HG03064 (cell line): Measurements from ENCODE around the gene RNPEPL1.
"Not testable (repeated sequence)": the region's sequence is repeated elsewhere in the genome, so short reads cannot be mapped to it uniquely, and the experiment has no call there.

Source experiments
- ATAC-seq: cut with Tn5 transposase; IDR thresholded peaks from one replicate; pipeline ENCODE4 v1.9.1; 2021; ENCODE audit warnings: low read depth; ENCODE audit not compliant: unreplicated experiment

The RNPEPL1 gene, protein sequence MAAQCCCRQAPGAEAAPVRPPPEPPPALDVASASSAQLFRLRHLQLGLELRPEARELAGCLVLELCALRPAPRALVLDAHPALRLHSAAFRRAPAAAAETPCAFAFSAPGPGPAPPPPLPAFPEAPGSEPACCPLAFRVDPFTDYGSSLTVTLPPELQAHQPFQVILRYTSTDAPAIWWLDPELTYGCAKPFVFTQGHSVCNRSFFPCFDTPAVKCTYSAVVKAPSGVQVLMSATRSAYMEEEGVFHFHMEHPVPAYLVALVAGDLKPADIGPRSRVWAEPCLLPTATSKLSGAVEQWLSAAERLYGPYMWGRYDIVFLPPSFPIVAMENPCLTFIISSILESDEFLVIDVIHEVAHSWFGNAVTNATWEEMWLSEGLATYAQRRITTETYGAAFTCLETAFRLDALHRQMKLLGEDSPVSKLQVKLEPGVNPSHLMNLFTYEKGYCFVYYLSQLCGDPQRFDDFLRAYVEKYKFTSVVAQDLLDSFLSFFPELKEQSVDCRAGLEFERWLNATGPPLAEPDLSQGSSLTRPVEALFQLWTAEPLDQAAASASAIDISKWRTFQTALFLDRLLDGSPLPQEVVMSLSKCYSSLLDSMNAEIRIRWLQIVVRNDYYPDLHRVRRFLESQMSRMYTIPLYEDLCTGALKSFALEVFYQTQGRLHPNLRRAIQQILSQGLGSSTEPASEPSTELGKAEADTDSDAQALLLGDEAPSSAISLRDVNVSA

DNA sequence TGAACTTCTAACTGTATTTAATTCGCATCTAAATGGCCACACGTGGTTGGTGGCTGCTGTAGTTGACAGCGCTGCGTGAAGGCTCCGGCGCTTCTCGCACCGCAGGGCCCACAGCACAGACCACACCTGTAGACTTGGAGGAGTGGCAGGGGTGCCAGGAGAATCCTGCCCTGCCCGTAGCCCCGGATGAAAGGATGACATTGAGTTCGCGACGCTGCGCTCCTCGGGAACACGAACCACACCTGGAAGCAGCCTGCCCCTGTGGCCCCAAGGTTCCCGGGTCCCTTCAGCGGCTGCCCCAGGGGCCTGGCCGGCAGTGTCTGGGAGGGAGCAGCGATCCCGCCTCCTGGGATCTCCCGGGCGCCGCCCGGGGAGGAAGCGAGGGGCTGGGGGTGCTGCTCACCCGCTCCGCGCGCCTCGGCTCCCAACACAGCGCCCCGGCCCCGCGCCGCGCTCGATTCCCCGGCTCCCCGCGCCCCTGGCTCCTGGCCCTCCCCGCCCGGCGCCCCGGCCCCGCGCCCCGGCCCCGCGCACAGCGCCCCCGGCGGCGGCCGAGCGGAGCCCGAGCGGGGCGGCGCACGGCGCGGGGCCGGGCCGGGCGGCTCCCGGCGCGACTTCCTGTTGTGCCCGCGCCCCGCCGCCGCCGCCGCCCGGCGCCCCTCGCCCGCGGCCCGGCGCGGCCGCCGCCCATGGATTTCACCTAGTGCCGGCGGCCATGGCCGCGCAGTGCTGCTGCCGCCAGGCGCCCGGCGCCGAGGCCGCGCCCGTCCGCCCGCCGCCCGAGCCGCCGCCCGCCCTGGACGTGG, at the start of gene RNPEPL1:
TSS of gene RNPEPL1 (plus strand) at position 613 of the 806 bp plus-strand sequence. CDS start at position 716, 103 bp downstream.
- peak; percentile 27 for ATAC-seq

DNA sequence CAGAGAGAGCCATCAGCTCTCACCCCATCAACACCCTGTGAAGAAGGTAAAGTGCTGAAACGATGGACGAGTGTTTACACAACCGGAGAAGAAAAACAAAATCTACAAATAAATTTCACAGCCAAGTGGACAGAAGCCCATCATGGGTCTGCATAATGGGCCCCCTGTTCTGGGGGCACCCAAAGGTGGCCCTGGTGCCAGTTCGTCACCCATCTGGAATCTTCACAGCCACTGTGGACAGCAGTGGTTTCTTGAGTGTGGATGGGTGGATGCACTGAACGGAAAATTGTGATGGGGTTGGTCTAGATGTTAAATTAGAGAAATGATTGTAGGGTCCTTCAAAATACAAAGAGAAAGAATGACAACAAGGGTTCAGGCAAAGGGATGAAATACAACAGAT, 49.3 kb upstream of the RNPEPL1 start:
- no peak for ATAC-seq

DNA sequence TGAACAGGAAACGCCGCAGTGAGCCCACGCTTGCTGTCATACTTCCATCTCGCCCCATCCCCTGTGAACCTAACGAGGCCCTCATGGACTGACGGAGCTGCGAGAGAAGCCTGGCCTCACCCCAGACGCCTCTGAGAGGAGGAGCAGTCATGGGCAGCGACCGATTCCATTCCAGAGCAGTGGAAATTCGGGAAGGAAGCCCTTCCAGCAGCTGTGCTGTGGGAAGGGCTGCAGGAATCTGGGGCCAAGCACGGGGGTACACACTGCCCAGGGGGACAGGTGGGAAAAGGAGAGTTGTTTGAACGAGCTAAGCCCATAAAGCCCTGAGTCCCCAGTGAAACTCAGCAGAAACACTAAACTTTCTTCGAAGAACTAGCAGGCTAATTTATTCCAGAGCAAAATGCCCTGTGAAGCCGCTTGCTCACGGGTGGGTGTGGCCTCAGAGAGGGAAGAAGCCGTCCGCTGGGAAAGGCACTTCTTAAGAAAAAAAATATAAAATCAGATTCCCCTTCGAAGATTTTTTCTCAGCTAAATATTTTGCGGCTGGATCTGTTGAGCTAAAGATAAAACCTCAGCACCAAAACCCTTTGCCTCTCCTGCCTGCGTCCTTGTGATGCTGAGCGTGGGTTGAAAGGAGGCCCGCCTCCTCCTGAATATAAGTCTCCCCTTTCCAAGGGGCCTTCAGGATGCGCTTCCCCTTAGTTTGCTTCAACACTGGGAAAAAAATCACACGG, 48.7 kb upstream of the RNPEPL1 start:
- no peak for ATAC-seq

DNA sequence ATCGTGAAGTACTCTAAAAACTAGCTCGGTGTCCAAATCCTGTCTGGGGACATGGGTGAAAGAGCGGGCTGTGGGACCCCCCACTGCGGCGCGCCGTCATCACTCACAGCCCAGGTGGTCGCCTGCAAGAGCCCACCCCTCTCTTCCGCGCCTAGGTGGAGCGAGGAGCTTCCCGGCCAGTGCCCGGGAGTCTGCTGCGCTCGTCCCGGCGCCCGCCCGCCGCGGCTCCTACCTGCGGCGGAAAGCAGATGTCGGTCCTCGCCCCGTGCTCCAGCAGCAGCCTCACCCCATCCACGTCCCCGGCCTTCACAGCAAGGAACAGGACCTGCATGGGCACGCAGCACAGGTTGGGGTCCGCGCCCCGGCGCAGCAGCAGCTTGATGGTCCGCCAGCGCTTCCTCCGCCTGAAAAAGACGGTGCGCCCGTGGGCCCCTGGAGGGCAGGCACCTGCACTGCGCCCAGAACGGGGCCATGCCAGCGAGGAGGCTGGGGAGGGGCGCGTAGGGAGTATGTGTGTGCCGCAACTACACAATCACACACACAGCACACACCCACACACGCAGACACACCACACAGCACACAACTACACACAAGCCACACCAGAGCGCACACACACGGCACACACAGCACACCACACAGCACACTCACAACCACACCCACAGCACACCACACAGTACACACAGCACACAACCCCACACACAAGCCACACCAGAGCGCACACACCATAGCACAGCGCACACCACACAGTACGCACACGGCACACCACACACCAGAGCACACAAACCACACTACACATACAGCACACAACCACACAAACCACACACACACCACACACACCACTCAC, 47.9 kb upstream of the RNPEPL1 start:
- no peak for ATAC-seq

DNA sequence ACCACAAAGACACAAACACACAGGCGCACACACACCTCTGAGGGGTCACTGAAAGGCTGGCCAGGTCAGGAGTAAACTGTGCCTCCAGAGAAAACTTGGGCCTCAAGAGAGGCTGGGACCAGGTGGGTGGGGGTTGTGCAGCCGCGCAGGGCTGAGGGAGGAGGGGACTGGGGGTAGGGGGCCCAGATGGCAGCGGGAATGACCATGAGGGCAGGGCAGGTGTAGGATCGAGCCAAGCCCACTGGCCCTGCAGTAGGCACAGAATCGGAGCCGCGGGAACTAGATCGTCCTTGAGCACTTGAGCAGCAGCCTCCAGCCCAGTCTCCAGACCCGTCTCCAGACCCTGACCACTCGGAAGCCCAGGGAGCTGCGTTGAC, 47.3 kb upstream of the RNPEPL1 start:
- ATAC-seq: no peak

DNA sequence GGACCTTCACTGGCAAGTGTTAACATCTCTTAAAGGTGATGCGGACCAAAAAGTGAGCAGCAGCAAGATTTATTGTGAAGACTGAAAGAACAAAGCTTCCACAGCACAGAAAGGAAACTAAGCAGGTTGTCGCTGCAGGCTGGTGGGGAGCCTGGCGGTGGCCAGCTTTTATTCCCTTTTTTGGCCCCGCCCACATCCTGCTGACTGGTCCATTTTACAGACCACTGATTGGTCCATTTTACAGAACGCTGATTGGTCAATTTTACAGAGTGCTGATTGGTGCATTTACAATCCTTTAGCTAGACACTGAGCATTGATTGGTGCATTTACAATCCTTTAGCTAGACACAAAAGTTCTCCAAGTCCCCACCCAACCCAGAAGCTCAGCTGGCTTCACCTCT, 46.4 kb upstream of the RNPEPL1 start:
- ATAC-seq: not testable (repeated sequence)

DNA sequence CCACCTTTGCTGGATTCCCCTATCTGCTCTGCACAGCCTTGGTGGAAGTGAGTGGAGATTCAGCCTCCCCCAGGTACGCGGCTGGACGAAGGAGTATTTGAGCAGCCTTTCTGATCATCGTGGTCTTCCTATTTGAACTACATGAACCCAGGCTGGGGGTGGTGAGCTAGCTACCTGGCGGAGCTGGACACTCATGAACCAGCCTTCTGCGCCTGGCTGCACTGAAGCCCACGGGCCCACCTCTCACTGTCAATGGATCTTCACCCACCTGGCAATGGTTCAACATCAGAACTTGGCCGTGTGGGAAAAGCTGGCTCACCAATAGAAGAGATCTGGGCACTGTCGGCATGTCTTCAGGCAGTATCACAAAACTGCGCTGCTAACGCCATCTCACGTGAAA, 45.9 kb upstream of the RNPEPL1 start:
- ATAC-seq: no peak

DNA sequence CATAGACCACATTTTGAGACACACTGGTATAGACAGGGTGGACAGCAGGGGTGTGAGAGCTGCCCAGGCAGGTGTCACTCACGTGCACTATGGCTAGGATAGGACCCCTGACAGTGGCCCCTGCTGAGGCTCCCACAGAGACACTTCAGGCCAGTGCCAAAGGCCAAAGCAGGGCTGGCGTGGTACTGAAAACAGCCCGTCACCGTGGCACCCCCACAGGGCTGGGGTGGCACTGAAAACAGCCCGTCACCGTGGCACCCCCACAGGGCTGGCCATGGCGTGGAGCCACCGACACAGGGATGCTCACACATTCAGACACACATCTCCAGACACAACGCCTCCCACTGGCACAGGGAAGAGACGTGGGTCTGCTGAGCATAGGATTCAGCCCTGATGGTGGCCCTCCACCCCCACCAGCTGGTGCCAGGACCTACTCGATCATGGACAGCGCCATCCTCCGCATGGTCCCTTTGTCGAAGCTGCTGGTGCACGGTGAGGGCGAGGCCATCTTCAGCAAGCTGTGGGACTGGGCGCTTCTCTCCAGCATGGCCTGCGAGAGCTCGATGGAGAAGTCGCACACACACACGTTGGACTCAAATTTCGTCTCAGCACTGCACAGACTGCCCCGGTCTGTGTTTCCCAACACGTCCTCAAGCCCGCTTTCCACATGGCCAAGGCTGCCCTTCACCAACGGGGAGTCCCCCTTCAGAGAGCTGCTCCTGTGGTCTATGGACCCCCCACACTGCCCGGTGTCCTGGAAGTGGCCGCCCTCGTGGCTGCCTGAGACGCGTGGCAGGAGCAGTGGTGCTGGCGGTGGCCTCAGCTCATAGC, 44.6 kb upstream of the RNPEPL1 start:
- ATAC-seq: no peak

DNA sequence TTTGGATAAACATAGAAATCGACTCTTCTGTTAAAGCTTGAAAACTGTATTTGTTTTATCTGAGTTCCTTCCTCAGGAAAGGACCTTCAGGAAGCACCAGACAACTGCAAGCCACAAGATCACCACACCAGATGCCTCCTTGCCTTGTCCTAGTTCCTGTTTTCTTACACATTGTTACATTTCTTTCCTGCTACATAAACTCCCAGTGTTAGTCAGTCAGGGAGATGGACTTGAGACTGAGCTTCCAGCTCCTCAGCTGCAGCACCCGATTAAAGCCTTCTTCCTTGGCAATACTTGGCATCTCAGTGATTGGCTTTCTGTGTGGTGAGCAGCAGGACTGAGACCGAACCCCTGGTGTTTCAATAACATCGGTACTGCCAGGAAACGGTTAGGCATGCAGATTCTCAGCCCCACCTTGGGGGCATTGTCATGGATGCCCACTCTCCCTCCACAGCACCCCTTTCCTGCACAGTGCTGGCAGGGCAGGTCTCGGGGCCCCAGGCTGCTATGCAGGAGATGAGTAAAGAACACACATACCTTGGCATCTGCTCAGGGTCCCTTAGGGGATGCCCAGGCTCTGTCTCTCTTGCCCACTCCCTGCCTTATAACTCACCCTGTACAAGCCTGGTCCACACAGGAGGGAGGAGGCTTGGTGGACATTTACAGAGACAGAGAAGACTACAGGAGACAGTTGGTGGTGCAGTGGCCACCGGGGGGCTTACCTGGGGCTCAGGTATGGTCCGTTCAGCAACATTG, 43.1 kb upstream of the RNPEPL1 start:
- ATAC-seq: no peak

DNA sequence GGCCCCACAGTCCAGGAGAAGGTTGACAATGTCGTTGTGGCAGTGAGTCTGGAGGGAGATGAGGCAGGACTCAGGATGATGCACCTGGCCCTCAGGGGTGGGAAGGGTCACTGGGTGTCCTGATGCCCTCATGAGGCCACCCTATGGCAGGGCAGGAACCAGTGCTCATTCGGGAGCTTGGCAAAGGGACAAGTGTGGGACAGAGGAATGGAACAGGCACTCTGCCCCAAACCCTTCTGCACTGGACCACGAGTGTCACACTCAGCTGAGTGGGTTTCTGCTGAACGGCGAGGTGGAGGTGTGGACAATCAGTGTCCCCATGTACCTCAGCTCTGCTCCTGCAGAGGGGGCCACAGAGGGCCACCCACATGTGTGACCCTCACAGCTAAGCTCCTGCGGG, 42.5 kb upstream of the RNPEPL1 start:
- ATAC-seq: no peak

DNA sequence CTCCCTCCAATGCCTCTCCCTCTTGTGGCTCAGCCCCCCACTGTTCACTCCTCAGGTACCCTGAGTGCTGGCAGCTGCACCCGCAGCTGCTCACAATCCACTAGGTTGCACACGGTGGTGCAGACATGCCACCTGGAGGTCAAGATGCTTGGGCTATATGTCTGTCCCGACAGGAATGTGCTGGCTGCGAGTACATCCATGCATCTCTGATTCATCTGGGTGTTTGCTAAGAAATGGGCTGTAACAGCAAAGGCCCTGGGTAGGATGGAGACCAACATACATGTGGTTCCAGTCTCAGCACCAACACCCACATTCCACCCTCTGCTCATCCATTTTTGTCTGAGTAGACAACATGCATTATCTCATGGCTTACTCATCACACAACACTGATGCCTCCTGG, 41.8 kb upstream of the RNPEPL1 start:
- ATAC-seq: no peak

DNA sequence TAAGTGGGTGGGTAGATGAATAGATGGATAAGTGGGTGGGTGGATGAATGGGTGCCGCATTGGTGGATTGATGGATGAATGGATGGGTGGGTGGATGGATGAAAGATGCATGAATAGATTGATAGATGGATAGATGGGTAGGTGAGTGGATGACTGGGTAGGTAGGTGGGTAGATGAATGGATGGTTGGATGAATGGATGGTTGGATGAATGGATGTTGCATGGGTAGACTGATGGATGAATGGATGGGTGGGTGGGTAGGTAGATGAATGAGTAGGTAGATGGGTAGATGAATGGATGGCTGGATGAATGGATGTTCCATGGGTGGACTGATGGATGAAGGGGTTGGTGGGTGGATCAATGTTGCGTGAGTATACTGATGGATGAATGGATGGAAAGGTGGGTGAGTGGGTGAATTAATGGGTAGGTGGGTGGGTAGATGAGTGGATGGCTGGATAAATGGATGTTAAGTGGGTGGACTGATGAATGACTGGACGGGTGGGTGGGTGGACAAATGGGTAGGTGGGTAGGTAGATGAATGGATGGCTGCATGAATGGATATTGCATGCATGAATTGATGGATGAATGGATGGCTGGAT, 41.0 kb upstream of the RNPEPL1 start:
- no peak for ATAC-seq

DNA sequence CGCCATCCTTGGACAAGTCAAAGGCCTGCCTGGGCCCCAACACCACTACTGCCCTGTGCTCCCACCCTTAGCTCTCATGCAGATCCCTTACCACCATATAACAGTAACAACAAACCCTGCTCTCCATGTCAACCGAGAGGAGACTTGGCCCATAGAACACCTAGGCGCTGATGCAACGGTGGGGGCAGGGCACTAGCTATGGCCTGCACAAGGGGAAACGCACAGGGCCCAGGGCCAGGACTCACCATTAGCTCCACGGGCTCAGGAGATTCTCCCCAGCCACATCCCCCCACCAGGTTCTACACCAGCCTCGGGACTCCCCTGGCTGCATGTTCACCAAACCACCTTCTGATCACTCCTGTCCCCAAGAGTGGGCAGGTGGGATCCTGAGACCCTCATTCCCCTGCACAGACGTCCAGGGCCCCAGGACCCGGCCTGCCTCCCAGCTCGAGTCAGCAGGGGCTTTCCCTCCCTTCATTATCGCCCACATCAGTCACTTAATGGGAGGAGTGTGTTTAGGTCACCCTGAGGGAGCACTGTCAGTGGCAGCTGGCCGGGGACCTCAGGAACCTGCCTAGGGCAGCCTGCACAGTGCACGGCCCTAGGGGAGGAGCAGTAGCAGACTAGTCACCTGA, 39.8 kb upstream of the RNPEPL1 start:
- ATAC-seq: no peak

DNA sequence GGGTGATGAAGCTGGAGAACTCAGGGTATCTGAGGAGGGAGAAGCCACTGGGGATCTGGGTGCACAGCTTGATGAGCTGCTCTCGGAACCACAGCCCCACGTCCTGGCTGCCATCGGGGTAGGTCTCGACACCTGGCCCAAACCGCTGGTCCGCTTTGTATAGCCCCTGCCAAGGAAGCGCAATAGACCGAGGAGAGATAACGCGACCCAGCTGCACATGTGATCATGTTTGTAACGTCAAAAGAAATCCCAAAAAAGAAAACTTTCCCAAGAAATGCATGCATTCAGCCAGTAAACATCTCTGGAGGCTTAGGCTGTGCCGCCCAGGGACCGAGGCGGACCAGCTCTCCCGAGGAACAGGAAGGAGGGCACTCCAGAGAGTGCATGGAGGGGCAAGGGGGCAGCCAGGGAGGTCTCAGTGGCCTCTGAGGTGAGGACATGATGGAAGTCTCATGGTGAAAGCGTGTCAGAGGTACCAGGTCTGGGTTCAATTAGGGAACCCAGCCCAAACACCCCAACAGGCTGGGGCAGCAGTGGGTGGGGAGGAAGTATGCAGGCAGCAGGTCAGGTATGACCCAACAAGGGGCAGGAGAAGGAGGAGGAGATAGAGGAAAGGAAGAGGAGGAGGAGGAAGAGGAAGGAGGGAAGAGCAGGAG, 38.8 kb upstream of the RNPEPL1 start:
- no peak for ATAC-seq

DNA sequence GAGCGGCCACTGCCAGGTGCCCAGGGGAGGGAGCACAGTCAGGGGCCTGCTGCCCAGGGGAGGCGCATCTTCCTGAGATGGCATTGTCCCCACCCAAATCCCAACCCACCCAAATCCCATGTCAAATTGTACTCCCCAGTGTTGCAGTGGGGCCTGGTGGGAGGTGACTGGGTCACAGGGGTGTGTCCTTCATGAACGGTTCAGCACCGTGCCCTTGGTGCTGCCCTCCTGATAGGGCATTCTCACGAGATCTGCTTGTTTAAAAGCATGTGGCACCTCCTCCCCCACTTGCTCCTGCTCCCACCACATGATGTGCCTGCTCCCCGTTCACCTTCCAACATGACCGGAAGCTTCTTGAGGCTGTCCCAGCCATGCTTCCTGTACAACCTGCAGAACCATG, 38.1 kb upstream of the RNPEPL1 start:
- ATAC-seq: no peak

DNA sequence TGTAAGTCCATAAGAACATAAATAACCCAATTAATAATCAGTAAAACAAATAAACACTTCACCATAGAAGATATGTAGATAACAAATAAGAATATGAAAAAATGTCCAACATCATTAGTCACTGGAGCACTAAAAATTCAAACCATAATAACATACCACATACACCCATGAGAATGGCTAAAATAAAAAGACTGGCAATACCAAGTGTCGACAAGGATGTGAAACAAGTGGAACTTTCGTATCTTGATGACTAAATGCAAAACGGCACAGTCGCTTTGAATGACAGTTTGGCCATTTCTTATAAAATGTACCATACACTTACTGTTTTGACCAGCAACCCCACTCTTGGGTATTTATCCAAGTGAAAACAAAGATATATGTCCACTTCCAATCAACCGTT, 37.2 kb upstream of the RNPEPL1 start:
- no peak for ATAC-seq
